ENCODE measurements around the gene EXOC4.

Gene EXOC4

DNA sequence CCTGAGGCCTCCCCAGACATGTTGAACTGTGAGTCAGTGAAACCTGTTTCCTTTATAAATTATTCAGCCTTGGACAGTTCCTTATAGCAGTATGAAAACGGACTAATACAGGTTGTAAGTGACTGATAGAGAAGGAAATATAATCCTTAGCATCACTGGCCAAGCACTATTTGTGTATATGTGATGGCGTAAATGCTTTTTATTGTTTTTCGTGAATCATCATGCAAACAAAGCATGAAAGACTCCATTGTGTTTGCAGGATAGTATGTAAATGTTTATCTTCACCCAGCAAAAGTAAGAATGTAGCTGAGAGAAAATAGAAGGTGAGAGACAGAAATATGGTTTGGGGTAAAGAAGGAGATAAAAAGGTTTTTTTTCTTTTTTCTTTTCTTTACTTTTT is 781.8 kb downstream of the EXOC4 start:
- Histone ChIP-seq H3K4me3 (ENCODE audit: low read depth, low read length) (no peak overlapping the region), H3K27ac (ENCODE audit: extremely low read depth, low read depth, low read length) (no peak overlapping the region), H3K4me1 (ENCODE audit: control insufficient read depth, insufficient read depth, low read length) (no peaks in the 10 kb centered on the region), H3K9me3 (ENCODE audit: control insufficient read depth, insufficient read depth, low read depth, low read length) (no peaks in the 10 kb centered on the region), H3K36me3 (ENCODE audit: control insufficient read depth in 2 of 2, insufficient read depth in 1 of 2, low read length in 2 of 2) (no peaks in the 10 kb centered on the region)
- ChIA-PET CTCF (interaction anchor here (0.7 to 0.9 kb wide), 2 partner anchors 831 to 1505 kb away, joined by 3 read pairs; no protein-coding TSS in a partner anchor), POLR2A (no interaction called here)
- TF ChIP-seq ATF2 (tag by site-specific recombination; IDR thresholded peaks at IDR 0.05; ENCODE audit: low read depth) (no peak), WT1 (tag by site-specific recombination; IDR thresholded peaks at IDR 0.05) (no peak), ZNF184 (tag by site-specific recombination; IDR thresholded peaks at IDR 0.05) (no peak), ZSCAN5A (tag by site-specific recombination; IDR thresholded peaks at IDR 0.05) (no peak)

DNA sequence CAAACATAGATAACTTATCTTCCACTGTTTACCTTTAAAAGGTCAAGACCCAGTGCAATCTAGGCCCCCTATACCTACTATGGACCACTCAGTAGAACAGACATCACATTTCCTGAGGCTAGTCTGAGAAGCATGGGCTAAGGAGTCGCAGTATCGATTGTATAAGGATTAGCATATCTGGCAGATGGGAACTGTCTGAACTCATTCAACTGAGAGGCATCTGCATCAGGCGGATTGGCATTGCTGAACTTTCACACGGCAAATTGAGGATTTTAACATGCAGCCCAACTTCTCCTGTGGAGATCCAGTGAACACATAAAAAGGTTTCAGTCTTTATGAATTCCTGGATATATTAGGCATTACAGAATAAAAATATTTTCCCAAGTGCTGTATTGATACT is 785.1 kb downstream of the EXOC4 start:
- Histone ChIP-seq H3K9me3 (ENCODE audit: control insufficient read depth, insufficient read depth, low read depth, low read length) (no peaks in the 10 kb centered on the region), H3K4me1 (ENCODE audit: control insufficient read depth, insufficient read depth, low read length) (no peaks in the 10 kb centered on the region), H3K27ac (ENCODE audit: extremely low read depth, low read depth, low read length) (no peak overlapping the region), H3K36me3 (ENCODE audit: control insufficient read depth in 2 of 2, insufficient read depth in 1 of 2, low read length in 2 of 2) (no peaks in the 10 kb centered on the region), H3K4me3 (ENCODE audit: low read depth, low read length) (no peak overlapping the region)
- no peak for TF ChIP-seq ZNF140 (tag by site-specific recombination; IDR thresholded peaks at IDR 0.05)
- no peak for TF ChIP-seq ZNF701 (tag by site-specific recombination; IDR thresholded peaks at IDR 0.05)
- TF ChIP-seq REPIN1 (tag by site-specific recombination; IDR thresholded peaks at IDR 0.05; ENCODE audit: low read depth): no peak
- no peak for TF ChIP-seq ZNF621 (tag by site-specific recombination; IDR thresholded peaks at IDR 0.05)
- no peak for TF ChIP-seq ZNF433 (tag by site-specific recombination; IDR thresholded peaks at IDR 0.05; ENCODE audit: low read depth)
- TF ChIP-seq ZNF155 (tag by site-specific recombination; IDR thresholded peaks at IDR 0.05): no peak
- TF ChIP-seq PRDM2 (tag by site-specific recombination; IDR thresholded peaks at IDR 0.05; ENCODE audit: borderline replicate concordance): no peak
- no peak for TF ChIP-seq ZNF16 (tag by site-specific recombination; IDR thresholded peaks at IDR 0.05; ENCODE audit: low read depth)
- no peak for TF ChIP-seq BCL11B (tag by site-specific recombination; IDR thresholded peaks at IDR 0.05; ENCODE audit: low read depth)
- TF ChIP-seq ZNF600 (tag by site-specific recombination; IDR thresholded peaks at IDR 0.05): no peak
- TF ChIP-seq ZNF549 (tag by site-specific recombination; IDR thresholded peaks at IDR 0.05): no peak
- ChIA-PET POLR2A (no interaction called here), CTCF (no interaction called here)
